ENCODE data around the gene IPO11. TPM values are rescaled to one million over a fixed set of nuclear protein-coding genes. Genes with fewer than 3 reads are reported as not detected.

Gene IPO11
- total RNA-seq, 1 donor from 2014 or later = 20.2 TPM

DNA sequence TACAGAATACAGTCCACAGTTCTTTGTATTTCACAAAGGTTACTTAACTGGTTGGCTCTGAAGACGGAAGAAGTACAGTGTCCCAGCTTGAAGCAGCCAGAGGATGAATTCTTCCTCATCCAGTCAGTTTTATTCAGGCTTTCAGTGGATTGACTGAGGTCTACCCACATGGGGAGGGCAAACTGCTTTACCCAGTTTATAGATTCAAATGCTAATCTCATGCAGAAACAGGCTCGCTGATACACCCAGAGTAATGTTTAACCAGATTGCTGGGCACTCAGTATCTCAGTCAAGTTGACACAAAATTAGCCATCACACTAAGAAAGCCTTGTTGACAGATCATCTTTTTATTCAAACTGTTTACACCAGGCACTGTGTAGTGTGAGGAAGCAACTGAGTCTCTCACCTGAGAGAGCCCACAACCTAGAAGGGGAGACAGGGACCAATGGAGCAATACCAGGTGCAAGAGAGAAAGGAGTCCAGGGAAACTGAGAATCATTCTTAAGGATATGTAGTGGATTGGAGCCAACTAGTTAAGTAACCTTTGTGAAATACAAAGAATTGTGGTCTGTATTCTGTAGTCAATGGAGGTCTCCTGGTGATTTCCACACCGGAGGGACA, 181.9 kb downstream of the IPO11 start:
- DNase-seq (ENCODE audit: low spot score) = no peak
- H3K4me1 Mint-ChIP-seq (ENCODE audit: low read depth) = peaks cover 8% of the 10 kb centered on the region
- H3K27me3 Mint-ChIP-seq (ENCODE audit: low read depth) = no peaks in the 10 kb centered on the region
- H3K9me3 Mint-ChIP-seq (ENCODE audit: low read depth) = no peaks in the 10 kb centered on the region
- no peak overlapping the region for H3K27ac Mint-ChIP-seq (ENCODE audit: unreplicated experiment)
- H3K4me3 Mint-ChIP-seq (ENCODE audit: unreplicated experiment) = no peak overlapping the region
- peaks cover 7% of the 10 kb centered on the region for H3K36me3 Mint-ChIP-seq (ENCODE audit: low read depth)
- TF ChIP-seq, protein P1, sequence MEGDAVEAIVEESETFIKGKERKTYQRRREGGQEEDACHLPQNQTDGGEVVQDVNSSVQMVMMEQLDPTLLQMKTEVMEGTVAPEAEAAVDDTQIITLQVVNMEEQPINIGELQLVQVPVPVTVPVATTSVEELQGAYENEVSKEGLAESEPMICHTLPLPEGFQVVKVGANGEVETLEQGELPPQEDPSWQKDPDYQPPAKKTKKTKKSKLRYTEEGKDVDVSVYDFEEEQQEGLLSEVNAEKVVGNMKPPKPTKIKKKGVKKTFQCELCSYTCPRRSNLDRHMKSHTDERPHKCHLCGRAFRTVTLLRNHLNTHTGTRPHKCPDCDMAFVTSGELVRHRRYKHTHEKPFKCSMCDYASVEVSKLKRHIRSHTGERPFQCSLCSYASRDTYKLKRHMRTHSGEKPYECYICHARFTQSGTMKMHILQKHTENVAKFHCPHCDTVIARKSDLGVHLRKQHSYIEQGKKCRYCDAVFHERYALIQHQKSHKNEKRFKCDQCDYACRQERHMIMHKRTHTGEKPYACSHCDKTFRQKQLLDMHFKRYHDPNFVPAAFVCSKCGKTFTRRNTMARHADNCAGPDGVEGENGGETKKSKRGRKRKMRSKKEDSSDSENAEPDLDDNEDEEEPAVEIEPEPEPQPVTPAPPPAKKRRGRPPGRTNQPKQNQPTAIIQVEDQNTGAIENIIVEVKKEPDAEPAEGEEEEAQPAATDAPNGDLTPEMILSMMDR (IDR thresholded peaks at IDR 0.05) = no peak

DNA sequence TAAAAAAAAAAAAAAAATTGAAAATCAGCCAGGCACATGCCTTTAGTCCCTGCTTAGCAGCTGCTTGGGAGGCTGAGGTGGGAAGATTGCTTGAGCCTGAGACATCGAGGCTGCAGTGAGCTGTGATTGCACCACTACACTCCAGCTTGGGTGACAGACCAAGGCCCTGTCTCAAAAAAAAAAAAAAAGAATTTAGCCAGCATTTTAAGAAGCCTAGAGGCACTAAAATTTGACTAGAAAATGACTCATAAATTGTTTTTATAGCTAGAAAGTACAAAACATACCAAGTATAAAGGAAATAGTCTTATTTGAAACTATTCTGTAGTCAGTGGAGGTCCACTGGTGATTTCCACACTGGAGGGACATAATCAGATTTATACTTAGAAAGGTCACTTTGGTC, 183.5 kb downstream of the IPO11 start:
- no peak overlapping the region for H3K27ac Mint-ChIP-seq (ENCODE audit: unreplicated experiment)
- H3K36me3 Mint-ChIP-seq (ENCODE audit: low read depth) = peaks cover 7% of the 10 kb centered on the region
- TF ChIP-seq, protein P1 (IDR thresholded peaks at IDR 0.05) = no peak
- H3K27me3 Mint-ChIP-seq (ENCODE audit: low read depth) = no peaks in the 10 kb centered on the region
- no peak overlapping the region for H3K4me3 Mint-ChIP-seq (ENCODE audit: unreplicated experiment)
- no peaks in the 10 kb centered on the region for H3K9me3 Mint-ChIP-seq (ENCODE audit: low read depth)
- peaks cover 8% of the 10 kb centered on the region for H3K4me1 Mint-ChIP-seq (ENCODE audit: low read depth)
- no peak for DNase-seq (ENCODE audit: low spot score)

DNA sequence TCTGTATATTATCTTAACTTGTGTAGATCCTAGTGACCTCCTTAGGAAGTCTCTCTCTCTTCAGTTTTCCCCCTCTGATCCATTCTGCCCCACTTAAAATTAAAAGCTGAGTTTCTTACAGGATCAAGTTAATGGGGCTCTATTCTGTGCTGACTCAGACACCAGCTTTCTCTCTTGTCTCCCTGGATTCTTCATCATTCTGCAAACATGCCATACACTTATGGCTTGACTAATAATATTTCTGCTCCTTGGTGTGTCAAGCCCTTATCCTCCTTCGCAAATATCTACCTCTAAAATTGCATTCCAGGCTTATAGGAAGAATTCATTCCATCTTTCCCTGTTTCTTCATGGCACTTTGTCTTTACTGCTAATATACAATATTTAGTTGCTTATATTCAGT, 184.1 kb downstream of the IPO11 start:
- DNase-seq (ENCODE audit: low spot score) = no peak
- H3K36me3 Mint-ChIP-seq (ENCODE audit: low read depth) = peaks cover 7% of the 10 kb centered on the region
- no peaks in the 10 kb centered on the region for H3K9me3 Mint-ChIP-seq (ENCODE audit: low read depth)
- H3K27me3 Mint-ChIP-seq (ENCODE audit: low read depth) = no peaks in the 10 kb centered on the region
- no peak overlapping the region for H3K4me3 Mint-ChIP-seq (ENCODE audit: unreplicated experiment)
- TF ChIP-seq, protein P1 (IDR thresholded peaks at IDR 0.05) = no peak
- peaks cover 8% of the 10 kb centered on the region for H3K4me1 Mint-ChIP-seq (ENCODE audit: low read depth)
- H3K27ac Mint-ChIP-seq (ENCODE audit: unreplicated experiment) = no peak overlapping the region

DNA sequence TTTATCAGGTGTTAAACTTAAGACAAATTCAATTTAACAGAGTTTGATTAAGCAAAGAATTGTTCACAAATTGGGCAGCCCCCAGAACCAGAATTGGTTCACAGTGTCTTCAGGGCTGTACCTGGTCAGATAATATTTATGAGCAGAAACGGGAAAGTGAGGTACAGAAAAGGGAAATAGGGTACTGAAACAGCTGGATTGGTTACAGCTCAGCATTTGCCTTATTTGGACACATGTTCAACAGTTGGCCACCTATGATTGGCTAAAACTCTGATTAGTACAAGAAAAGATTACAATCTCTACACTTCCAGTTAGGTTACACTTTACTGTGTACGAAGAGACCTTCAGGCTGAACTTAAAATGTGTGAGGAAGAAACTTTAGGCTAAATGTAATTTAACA, 184.8 kb downstream of the IPO11 start:
- DNase-seq (ENCODE audit: low spot score) = no peak
- Mint-ChIP-seq H3K9me3 (ENCODE audit: low read depth) (no peaks in the 10 kb centered on the region), H3K4me1 (ENCODE audit: low read depth) (peaks cover 8% of the 10 kb centered on the region), H3K36me3 (ENCODE audit: low read depth) (peaks cover 7% of the 10 kb centered on the region), H3K27ac (ENCODE audit: unreplicated experiment) (no peak overlapping the region), H3K27me3 (ENCODE audit: low read depth) (no peaks in the 10 kb centered on the region), H3K4me3 (ENCODE audit: unreplicated experiment) (no peak overlapping the region)
- TF ChIP-seq, protein P1 (IDR thresholded peaks at IDR 0.05) = no peak

DNA sequence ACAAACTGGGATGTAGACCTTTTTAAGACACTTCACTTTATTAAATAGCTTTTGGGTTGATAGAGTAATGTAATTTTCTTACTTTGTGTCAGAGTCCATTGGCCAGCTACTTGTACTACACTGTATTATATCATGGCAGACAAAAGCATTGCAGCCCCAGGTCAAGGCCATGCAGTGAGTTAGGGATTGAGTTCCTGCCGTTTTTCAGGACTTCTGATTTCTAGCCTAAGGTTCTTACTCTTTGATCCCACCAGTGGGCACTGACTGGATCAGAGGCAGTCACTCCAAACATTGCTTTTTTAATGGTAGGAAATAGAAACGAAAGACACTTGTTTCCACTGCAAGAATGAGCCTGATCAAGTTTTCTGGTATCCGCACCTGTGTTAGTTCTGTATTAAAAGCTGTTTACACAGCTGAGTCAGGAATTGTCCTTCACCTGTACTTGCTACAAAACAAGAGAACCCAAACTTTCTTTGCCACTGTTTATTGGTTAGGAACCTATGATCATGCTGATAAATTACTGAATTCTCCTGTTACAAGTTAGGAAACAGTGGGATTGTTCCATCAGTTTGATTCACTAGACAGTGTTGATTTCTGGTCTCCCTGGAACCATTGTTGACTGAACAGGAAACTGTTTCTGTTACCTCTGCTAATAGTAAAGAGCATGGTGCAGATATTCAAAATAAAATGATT, 188.1 kb downstream of the IPO11 start:
- Mint-ChIP-seq H3K4me3 (ENCODE audit: unreplicated experiment) (no peak overlapping the region), H3K36me3 (ENCODE audit: low read depth) (no peaks in the 10 kb centered on the region), H3K4me1 (ENCODE audit: low read depth) (peaks cover 8% of the 10 kb centered on the region), H3K27me3 (ENCODE audit: low read depth) (no peaks in the 10 kb centered on the region), H3K27ac (ENCODE audit: unreplicated experiment) (no peak overlapping the region), H3K9me3 (ENCODE audit: low read depth) (no peaks in the 10 kb centered on the region)
- TF ChIP-seq, protein P1 (IDR thresholded peaks at IDR 0.05) = no peak
- no peak for DNase-seq (ENCODE audit: low spot score)

Data from chondrocyte (in vitro differentiated cells).